Breast epithelium (tissue), 3 donors: ENCODE results near the gene SETBP1.

Experiments used
- CTCF ChIP-seq, 3 donors: fragments of 450-650 bp; IDR thresholded peaks; one replicate each; pipeline ENCODE4 v1.5.1; 2016 to 2017; ENCODE audit warnings: antibody characterized with exemption in 3 of 3, mild to moderate bottlenecking in 3 of 3, moderate library complexity in 3 of 3
- POLR2A ChIP-seq: fragments of 450-650 bp; IDR thresholded peaks from one replicate; pipeline ENCODE4 v1.6.1; 2016; ENCODE audit warnings: antibody characterized with exemption, mild to moderate bottlenecking, moderate library complexity
- POLR2AphosphoS5 ChIP-seq, 3 donors: sonication (generic); formaldehyde crosslinking; IDR thresholded peaks; one replicate each; pipeline ENCODE4 v1.6.1; 2017; ENCODE audit warnings: antibody characterized with exemption in 3 of 3

GRCh38 chr18:44851856-44852621 lies 171.4 kb downstream of the SETBP1 start:
- TF ChIP-seq CTCF (IDR thresholded peaks at IDR 0.05) (no peak), POLR2A (no peak), POLR2AphosphoS5 (IDR thresholded peaks at IDR 0.05) (no peak)
